Gastroesophageal sphincter (tissue), 4 donors: ENCODE measurements around the gene KIAA1755. TPM values are rescaled to one million over a fixed set of nuclear protein-coding genes. Genes with fewer than 3 reads are reported as not detected.
A peak's percentile ranks its signal among the peaks of the same experiment; 100 is the strongest.

ENCODE experiments used
- ATAC-seq: fragments of 150-250 bp; one replicate; pipeline ENCODE4 v1.9.1; 2016; ENCODE audit warnings: mild to moderate bottlenecking, moderate library complexity
- H3K27ac ChIP-seq, 4 donors: fragments of 200-600 bp; sonication (generic) in 3 of 4; 1 replicate in 3 of 4; 2 replicates in 1 of 4; pipeline ENCODE4 v1.5.1; 2016 to 2019
- H3K27me3 ChIP-seq: fragments of 200-600 bp; sonication (generic); one replicate; pipeline ENCODE4 v1.5.1; 2019
- H3K36me3 ChIP-seq, 2 donors: fragments of 200-600 bp; sonication (generic); one replicate each; pipeline ENCODE4 v1.5.1; 2019; ENCODE audit warnings: control low read depth in 1 of 2
- H3K4me1 ChIP-seq, 3 donors: fragments of 200-600 bp; sonication (generic); 1 replicate in 2 of 3; 2 replicates in 1 of 3; pipeline ENCODE4 v1.5.1; 2016 to 2019; ENCODE audit warnings: control low read depth in 2 of 3
- H3K4me3 ChIP-seq, 2 donors: fragments of 200-600 bp; sonication (generic); one replicate each; pipeline ENCODE4 v1.5.1; 2019; ENCODE audit warnings: mild to moderate bottlenecking in 1 of 2, moderate library complexity in 1 of 2
- H3K9me3 ChIP-seq, 3 donors: fragments of 200-600 bp; sonication (generic); one replicate each; pipeline ENCODE4 v1.5.1; 2017 to 2019; ENCODE audit warnings: control low read depth in 2 of 3
- CTCF ChIP-seq, 4 experiments: fragments of 200-600 bp in 2 of 4; fragments of 450-650 bp in 2 of 4; sonication (generic) in 1 of 4; IDR thresholded peaks; one replicate each; pipeline ENCODE4 v1.5.1; 2017 to 2019; ENCODE audit warnings: antibody characterized with exemption in 4 of 4, mild to moderate bottlenecking in 2 of 4, moderate library complexity in 2 of 4
- EP300 ChIP-seq: sonication (generic); formaldehyde crosslinking; IDR thresholded peaks from one replicate; pipeline ENCODE4 v1.6.1; 2017; ENCODE audit warnings: antibody characterized with exemption, mild to moderate bottlenecking
- POLR2A ChIP-seq, 2 donors: fragments of 450-650 bp; IDR thresholded peaks; one replicate each; pipeline ENCODE4 v1.6.1; 2017; ENCODE audit warnings: antibody characterized with exemption in 2 of 2, mild to moderate bottlenecking in 2 of 2, moderate library complexity in 1 of 2
- POLR2AphosphoS5 ChIP-seq: sonication (generic); formaldehyde crosslinking; IDR thresholded peaks from one replicate; pipeline ENCODE4 v1.6.1; 2017; ENCODE audit warnings: antibody characterized with exemption
- WGBS, 2 donors: methylation state at CpG; one replicate each; pipeline ENCODE4 v1.1.5; 2018; ENCODE audit warnings: low coverage in 1 of 2; 5-methylcytosine and 5-hydroxymethylcytosine counted together
- total RNA-seq, 4 donors: library from RNA; depleted of rRNA; stranded (reverse); fragments of >200 nt; gene quantifications; one replicate each; pipeline ENCODE4 v1.1.0, GENCODE V29; 2016

KIAA1755 gene
- total RNA-seq, 4 donors from 2014 or later: 5.1 to 19.9 (median 11.5) TPM

- WGBS, 2 donors: 78 to 90% methylated on average over 3 of the region's 3 CpGs
- Histone ChIP-seq H3K4me3 (no peak overlapping the region), H3K36me3 (no peaks in the 10 kb centered on the region), H3K27me3 (peaks cover 34% of the 10 kb centered on the region), H3K9me3 (no peaks in the 10 kb centered on the region), H3K27ac (no peak overlapping the region), H3K4me1 (peaks cover 0 to 22% (median 4%) of the 10 kb centered on the region in 3 donors)
- no peak for ATAC-seq
- TF ChIP-seq EP300 (no peak), CTCF (IDR thresholded peaks at IDR 0.05) (no peak), POLR2AphosphoS5 (no peak), POLR2A (IDR thresholded peaks at IDR 0.05) (no peak)
Observed at GRCh38 chr20:38301309-38301708, 40.8 kb upstream of the KIAA1755 start.

GRCh38 chr20:38300438-38300837, 39.9 kb upstream of the KIAA1755 start:
- Histone ChIP-seq H3K4me3 (no peak overlapping the region), H3K36me3 (no peaks in the 10 kb centered on the region), H3K27me3 (peaks cover 26% of the 10 kb centered on the region), H3K9me3 (no peaks in the 10 kb centered on the region), H3K4me1 (peaks cover 0 to 22% (median 4%) of the 10 kb centered on the region in 3 donors), H3K27ac (peak overlapping the region in 1 of 4 donors; percentile 81)
- TF ChIP-seq POLR2A (IDR thresholded peaks at IDR 0.05) (no peak), POLR2AphosphoS5 (no peak), EP300 (no peak), CTCF (IDR thresholded peaks at IDR 0.05) (no peak)
- no peak for ATAC-seq
- WGBS, 2 donors: 88 to 100% methylated on average over 2 of the region's 4 CpGs

GRCh38 chr20:38299963-38300362, 39.4 kb upstream of the KIAA1755 start:
- Histone ChIP-seq H3K27ac (peak overlapping the region in 3 of 4 donors; percentile 46 to 82 (median 81)), H3K4me1 (peaks cover 0 to 22% (median 4%) of the 10 kb centered on the region in 3 donors), H3K9me3 (no peaks in the 10 kb centered on the region), H3K27me3 (peaks cover 22% of the 10 kb centered on the region), H3K36me3 (no peaks in the 10 kb centered on the region), H3K4me3 (no peak overlapping the region)
- TF ChIP-seq CTCF (IDR thresholded peaks at IDR 0.05) (no peak), EP300 (no peak), POLR2A (IDR thresholded peaks at IDR 0.05) (no peak), POLR2AphosphoS5 (no peak)
- WGBS, 2 donors: 80 to 86% methylated on average over 2 to 3 of the region's 6 CpGs
- no peak for ATAC-seq

- peaks cover 10% of the 10 kb centered on the region for H3K27me3 ChIP-seq
- peak; percentile 97 for ATAC-seq
- H3K4me3 ChIP-seq: no peak overlapping the region
- H3K27ac ChIP-seq: peak overlapping the region; percentile 41 to 82 (median 74)
- H3K36me3 ChIP-seq: no peaks in the 10 kb centered on the region
- H3K4me1 ChIP-seq: peaks cover 0 to 22% (median 4%) of the 10 kb centered on the region in 3 donors
- 13 to 14% methylated on average over 3 to 4 of the region's 13 CpGs for WGBS, 2 donors
- TF ChIP-seq POLR2AphosphoS5 (peak; percentile 71), POLR2A (IDR thresholded peaks at IDR 0.05) (no peak), EP300 (no peak)
- no peaks in the 10 kb centered on the region for H3K9me3 ChIP-seq
Observed at GRCh38 chr20:38298768-38299288, 38.3 kb upstream of the KIAA1755 start.

- H3K27me3 ChIP-seq: peaks cover 10% of the 10 kb centered on the region
- H3K9me3 ChIP-seq: no peaks in the 10 kb centered on the region
- peak overlapping the region; percentile 41 to 82 (median 74) for H3K27ac ChIP-seq
- WGBS, 2 donors: 89 to 91% methylated on average over 6 to 7 of the region's 7 CpGs
- no peak overlapping the region for H3K4me3 ChIP-seq
- ATAC-seq: no peak
- H3K4me1 ChIP-seq: peaks cover 0 to 22% (median 4%) of the 10 kb centered on the region in 3 donors
- no peaks in the 10 kb centered on the region for H3K36me3 ChIP-seq
- TF ChIP-seq POLR2A (IDR thresholded peaks at IDR 0.05) (no peak), CTCF (IDR thresholded peaks at IDR 0.05) (no peak), EP300 (no peak), POLR2AphosphoS5 (no peak)
Observed at GRCh38 chr20:38297916-38298674, 37.6 kb upstream of the KIAA1755 start.
